CD4-positive, alpha-beta T cell treated with Interferon alpha-2 for 1 hour (primary cell): Measurements from ENCODE around the gene TTLL7.
A peak's percentile ranks its signal among the peaks of the same experiment; 100 is the strongest.

Experiments used
- DNase-seq, 2 donors: peaks; one replicate each; pipeline ENCODE4 v3.0.0-alpha.2; 2020 to 2022

Gene TTLL7

DNA sequence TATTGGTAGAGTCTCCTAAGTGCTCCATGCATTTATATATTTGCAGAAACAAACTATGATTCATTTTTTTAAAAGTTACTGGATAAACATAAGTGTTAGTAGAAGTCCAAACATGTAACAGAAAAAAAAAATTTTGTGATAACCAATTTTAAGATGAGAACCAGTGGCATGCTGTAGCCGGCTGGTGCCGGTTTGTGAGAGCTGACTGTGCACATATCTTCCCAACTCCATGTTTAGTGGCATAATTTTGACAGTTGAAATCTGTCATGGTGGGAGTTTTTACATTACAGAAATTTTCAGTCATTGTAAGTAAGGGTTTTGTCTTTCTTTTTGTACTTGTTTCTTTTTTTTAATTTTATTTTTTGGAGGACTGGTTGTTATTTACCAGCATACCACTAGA is 141.2 kb downstream of the TTLL7 start:
- DNase-seq, result no peak

DNA sequence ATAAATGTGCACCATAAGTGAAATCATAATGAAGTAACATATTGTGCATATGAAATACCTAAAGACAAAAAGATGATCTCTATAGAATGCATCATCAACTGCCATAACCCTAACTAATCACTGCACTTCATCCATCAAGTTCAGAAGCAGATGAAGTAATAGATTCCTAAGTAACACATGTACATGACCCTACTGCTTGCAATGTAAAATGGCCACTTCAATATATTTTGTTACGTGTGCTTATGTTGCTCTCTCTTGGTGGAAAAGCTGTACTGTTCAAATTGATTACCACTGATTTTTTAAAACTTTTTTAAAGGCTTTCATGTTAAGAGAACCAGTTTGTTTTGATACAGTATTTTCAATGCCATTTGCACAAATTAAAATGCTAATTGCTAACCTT is 141.8 kb downstream of the TTLL7 start:
- DNase-seq, result peak in 1 of 2 donors; percentile 1

DNA sequence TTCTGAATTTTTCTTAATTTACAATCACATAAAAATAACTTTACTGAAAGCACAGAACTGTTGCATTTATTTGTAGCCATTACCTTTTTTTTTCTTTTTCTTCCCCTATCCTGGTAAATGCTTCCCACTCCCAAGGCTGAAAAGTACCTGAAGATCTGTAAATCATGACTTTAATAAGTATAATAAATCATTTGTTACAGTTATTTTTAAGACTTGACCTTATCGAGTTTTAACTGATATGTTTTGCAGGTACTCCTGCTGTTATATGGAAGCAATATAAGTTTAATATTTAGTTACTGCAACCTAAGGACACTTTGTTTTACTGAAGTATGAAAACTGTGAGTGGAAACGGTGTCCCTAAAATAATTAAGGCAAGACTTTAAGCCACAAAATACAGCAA is 142.6 kb downstream of the TTLL7 start:
- DNase-seq, result no peak

DNA sequence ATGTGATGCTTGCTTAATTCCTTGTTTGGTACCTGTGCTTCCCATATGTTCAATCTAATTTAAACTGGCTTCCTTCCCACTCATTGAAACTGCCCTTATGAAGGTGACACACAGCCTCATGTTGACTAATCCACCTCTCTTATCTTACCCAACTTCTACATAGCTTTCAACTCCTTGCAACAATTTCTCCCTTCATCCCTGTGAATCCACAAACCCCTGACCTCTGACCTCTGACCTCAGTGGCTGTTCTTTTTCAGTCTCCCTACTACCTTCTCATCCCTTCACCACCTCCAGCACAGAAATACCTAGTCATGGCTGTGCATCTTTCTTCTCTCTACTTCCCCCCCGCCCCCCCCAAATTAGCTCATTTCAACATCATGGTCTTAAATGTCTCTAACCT is 144.5 kb downstream of the TTLL7 start:
- no peak for DNase-seq

GRCh38 chr1:83850834-83851233 is 148.1 kb downstream of the TTLL7 start:
- DNase-seq, result no peak

DNA sequence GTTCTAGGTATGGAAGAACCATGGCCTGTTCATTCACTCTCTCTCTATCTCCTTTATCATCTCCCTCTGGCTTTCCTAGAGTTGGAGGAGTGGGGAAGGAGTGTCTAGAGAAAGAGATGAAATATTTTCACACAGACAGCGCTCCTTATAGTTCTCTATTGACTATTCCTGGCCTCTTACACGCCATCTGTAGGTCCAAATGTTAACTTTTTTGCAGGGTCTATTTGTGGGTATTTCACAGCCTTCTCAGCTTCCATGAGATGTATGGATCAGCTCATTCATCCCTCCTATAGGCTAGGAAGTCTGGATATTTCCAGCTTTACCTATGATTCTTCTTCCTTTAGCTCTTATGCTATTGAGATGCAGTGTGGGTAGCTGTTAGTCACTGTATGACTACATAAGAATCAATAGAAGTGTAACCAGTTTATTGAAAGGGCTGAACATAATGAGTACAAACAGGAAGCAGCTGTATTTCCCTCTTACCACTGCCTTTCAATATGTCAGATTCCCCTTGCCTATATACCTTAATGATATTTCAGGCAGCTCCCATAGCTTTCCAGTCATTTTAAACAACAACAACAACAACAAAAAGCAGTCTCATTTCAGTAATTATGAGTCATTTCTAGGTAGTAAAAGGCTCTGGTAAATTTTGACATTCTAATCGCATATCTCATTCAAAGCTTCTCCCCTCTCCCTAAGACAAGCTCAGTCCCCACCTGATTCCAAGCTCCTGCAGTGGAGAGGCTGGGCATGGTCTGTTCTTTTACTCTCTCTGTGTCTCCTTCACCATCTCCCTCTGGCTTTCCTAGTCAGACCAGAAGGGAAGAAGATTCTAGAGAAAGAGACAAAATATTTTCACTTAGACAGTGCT is 149.5 kb downstream of the TTLL7 start:
- DNase-seq, result no peak

DNA sequence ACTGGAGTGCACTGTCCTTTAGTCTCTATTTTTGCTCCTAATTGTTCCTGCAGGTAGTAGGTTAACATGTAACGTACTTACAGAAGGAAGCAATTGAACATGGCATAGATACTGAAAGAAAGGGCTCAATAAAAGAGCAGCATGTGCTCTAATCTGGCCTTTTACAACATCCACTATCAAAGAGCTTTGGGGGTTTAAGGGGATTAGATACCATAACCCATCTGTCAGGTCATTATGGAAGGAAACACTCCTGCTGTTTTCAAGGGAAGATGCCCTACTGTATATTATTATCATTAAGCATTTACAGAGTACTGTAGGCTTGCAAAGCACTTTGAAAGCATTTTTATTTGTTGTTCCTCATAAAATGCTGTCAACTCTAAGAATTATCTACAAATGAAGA is 152.8 kb downstream of the TTLL7 start:
- no peak for DNase-seq

DNA sequence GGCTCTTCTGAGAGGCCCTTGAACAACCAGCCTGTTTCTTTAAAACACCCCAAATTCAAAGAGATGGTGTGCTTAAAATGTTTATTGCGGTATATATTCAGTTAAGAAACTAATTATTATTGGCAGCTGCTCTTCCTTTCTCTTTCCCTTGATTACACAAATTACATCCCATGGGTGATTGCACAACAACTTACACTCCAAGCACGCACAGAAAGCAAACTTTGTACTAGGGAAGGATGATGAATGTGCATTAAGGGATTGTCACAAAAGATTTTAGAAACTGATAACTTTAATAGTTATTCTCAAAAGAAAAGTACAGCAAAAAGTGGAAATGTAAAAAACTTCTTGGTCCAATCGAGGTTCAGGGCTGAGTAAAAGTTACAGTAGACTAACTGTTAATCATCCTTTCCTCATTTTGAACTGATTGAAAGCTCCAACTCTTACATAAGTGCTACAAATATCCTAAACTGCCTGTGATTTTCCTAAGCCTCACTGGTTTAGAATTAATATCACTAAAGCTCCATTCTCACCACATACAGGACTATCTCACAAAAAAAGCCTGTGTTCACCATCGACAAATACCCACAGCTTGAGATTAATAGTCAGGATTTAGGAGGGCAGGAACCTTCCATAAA is 153.4 kb downstream of the TTLL7 start:
- DNase-seq, result no peak

DNA sequence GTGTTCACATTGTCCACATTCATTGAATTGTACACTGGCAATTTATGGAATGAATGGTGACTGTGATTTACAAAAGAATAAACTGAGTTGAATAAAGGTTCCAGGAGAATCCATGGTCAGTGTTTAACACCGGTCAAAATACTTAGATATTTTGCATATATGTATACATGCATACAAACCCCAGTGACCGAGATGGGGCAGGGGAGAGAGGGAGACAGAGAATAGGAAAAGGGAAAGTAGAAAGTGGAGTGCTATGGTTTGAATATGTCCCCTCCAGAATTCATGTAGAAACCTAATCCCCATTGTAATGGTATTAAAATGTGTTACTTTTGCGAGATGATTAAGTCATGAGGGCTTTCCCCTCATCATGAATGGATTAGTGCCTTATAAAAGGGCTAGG is 154.4 kb downstream of the TTLL7 start:
- no peak for DNase-seq

- DNase-seq, result no peak
These were observed 159.3 kb downstream of the TTLL7 start for GRCh38 chr1:83839566-83840173.

GRCh38 chr1:83838573-83838972 is 160.4 kb downstream of the TTLL7 start:
- DNase-seq, result no peak

DNA sequence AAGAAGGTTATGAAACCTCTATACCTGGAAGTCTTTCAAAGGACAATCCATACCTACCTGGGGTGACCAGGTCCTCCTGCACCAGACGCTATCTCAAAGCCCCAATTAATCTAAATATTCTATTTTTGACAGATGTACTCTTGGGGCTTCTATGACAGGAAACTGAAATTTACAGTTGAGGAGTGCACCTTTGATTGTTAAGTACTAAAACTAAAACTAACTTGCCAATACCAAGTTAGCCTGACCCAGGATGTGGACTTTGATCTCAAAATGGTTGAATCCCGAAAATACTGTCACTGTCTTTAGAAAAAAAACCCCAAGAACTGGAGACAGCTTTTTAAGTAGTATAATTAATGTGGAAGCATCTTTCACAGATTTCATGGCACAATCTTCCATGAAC is 162.4 kb downstream of the TTLL7 start:
- DNase-seq, result no peak

DNA sequence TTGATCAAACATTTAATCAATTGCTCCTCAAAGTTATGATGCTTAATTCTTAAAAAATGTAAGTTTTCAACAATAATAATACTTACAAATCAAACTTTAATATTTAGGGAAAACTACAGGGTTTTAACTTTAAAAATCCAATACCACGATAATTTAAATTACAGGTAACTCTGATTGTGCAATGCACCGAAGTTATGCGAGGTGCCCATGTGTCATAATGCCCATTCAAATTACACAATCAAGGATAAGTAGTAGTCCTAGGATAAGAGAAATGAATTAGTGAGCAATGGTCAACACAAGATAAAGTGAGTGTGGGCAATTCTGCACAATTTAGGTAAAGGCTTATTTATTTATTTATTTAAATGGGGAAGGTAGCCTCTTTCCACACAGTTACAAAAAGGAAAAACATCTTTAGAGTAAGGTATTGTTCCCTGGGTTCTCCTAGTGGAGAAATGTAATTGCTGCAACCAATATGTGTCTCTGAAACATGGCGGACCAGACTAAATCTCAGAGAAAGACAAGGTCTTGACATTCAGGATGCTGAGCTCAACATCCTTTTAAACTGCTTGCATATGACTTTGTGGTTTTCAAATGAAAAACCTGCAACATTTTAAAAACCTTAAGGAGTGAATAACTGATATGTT is 164.2 kb downstream of the TTLL7 start:
- DNase-seq, result no peak

DNA sequence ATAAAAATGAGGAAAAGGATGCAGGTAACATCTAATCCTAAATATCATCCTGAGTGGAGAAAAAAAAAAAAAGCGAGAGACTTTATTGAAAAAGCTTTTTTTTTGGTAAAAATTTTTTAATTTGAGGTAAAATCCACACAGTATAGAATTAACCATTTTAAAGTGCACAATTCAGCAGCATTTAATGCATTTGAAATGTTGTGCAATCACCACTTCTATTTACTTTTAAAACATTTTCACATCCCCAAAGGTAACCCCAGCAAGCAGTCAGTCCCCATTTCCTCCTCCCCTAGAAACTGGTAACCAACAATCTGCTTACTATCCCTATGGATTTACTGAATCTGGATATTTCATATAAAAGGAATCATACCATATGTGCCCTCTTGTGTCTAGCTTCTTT is 166.7 kb downstream of the TTLL7 start:
- no peak for DNase-seq

- DNase-seq, result no peak
These were observed 169.8 kb downstream of the TTLL7 start for GRCh38 chr1:83829106-83829505.

DNA sequence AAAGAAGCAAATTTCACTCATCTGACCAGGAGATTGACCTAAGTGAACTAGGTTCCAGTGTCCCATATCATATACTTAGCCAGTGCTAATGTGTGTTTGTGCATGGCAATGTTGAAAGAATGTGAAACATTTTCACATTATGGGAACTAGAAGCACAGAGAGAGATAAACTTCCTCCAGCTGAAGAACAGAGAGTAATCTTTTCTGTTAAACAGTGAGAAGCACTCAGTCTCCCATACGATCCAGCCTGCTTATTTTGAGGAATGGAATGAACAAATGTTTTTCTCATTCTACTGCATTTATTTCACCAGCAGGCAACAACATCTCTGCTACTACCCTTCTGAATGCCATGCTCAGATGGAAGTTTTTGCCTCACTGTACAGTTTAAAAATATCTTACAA is 170.5 kb downstream of the TTLL7 start:
- DNase-seq, result no peak

- no peak for DNase-seq
These were observed 171.2 kb downstream of the TTLL7 start for GRCh38 chr1:83827741-83828140.

DNA sequence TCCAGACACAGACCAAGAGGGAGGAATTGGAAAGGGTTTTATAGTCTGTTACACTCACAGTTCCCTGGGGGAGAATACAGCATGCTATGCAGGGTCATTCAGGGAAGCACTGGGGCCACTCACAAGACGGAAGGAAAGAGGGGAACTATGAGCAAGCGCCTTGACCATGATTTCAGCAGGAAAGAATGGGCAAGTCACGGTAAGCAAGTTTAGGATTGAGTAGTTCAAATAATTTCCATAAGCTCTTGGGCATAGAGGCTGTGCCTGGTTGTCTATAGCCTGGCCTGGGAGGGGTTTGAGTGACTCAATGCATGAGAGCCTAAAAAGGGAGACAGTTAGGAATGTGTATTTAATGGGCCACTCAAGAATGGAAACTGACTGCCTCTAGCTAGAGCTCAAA is 176.7 kb downstream of the TTLL7 start:
- no peak for DNase-seq

- DNase-seq, result no peak
These were observed 179.5 kb downstream of the TTLL7 start for GRCh38 chr1:83819436-83819835.

DNA sequence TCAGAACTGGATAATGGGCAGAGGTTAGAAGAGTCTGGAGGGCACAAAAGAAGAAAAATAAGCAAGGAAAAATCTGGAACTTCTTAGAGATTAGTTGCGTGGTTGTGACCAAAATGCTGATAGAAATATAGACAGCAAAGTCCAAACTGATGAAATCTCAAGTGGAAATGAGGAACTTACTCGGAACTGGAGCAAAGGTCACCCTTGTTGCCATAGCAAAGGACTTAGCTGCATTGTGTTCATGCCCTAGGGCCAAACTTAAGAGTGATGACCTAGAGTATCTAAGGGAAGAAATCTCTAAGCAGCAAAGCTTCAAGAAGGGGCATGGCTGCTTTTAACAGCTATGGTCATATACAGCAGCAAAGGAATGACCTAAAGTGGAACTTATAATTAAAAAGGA is 180.0 kb downstream of the TTLL7 start:
- peak; percentile 7 to 51 for DNase-seq

GRCh38 chr1:83816836-83817235 is 182.1 kb downstream of the TTLL7 start:
- DNase-seq, result no peak

DNA sequence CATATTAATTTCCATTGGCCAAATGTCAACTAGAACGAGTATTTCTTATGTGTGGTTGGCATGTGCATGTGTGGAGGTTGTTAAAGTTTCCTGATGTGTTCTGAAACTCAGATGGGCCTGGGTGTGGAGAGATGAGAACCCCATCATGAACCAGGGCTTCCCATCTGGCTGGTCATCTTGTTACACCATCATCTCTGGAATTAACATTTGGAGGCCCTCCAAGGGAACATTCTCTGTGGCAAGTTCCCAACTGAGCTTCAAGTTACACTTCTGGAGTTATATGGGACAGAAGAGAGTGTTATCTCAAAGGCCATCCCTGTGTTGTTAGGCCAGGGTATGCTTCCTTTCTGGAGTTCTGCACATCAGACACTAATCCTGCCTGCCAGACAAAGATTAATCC is 183.6 kb downstream of the TTLL7 start:
- DNase-seq, result no peak
